MG63 (cell line): ENCODE data around the gene EIF1AX. TPM values are rescaled to one million over a fixed set of nuclear protein-coding genes. Genes with fewer than 3 reads are reported as not detected.
"Not testable (repeated sequence)": the region's sequence is repeated elsewhere in the genome, so short reads cannot be mapped to it uniquely, and the experiment has no call there.

Experiments used
- DNase-seq: peaks from one replicate; pipeline ENCODE4 v3.0.0-alpha.2; 2020
- H3K27me3 ChIP-seq: fragments of 250-450 bp; sonication (Bioruptor Pico); 2 replicates; pipeline ENCODE4 v1.5.1; 2020; ENCODE audit warnings: mild to moderate bottlenecking, moderate library complexity
- H3K36me3 ChIP-seq: fragments of 250-450 bp; sonication (Bioruptor Pico); 2 replicates; pipeline ENCODE4 v1.5.1; 2020; ENCODE audit warnings: mild to moderate bottlenecking, moderate library complexity
- H3K4me3 ChIP-seq: fragments of 250-450 bp; sonication (Bioruptor Pico); 2 replicates; pipeline ENCODE4 v1.5.1; 2020; ENCODE audit warnings: mild to moderate bottlenecking, moderate library complexity
- H3K9me3 ChIP-seq: fragments of 250-450 bp; sonication (Bioruptor Pico); 2 replicates; pipeline ENCODE4 v1.5.1; 2020; ENCODE audit warnings: mild to moderate bottlenecking, moderate library complexity
- total RNA-seq: library from RNA; depleted of rRNA; stranded (reverse); fragments of >200 nt; shearing (Covaris generic); gene quantifications from 2 replicates; pipeline ENCODE4 v1.2.3, GENCODE V29; 2014; ENCODE audit warnings: low replicate concordance; rRNA removed

EIF1AX gene, protein sequence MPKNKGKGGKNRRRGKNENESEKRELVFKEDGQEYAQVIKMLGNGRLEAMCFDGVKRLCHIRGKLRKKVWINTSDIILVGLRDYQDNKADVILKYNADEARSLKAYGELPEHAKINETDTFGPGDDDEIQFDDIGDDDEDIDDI
- 94.2 and 119 TPM in 2 replicates for total RNA-seq

GRCh38 chrX:20141281-20142220 lies at the start of gene EIF1AX:
EIF1AX (minus strand) TSS chrX:20141838; CDS start chrX:20141640, 198 bp downstream.
- H3K36me3 ChIP-seq: peaks cover 31% of the 10 kb centered on the region
- DNase-seq: peak; percentile 96
- no peaks in the 10 kb centered on the region for H3K9me3 ChIP-seq
- no peaks in the 10 kb centered on the region for H3K27me3 ChIP-seq
- peak within 1 kb of the TSS; percentile 88 for H3K4me3 ChIP-seq

DNA sequence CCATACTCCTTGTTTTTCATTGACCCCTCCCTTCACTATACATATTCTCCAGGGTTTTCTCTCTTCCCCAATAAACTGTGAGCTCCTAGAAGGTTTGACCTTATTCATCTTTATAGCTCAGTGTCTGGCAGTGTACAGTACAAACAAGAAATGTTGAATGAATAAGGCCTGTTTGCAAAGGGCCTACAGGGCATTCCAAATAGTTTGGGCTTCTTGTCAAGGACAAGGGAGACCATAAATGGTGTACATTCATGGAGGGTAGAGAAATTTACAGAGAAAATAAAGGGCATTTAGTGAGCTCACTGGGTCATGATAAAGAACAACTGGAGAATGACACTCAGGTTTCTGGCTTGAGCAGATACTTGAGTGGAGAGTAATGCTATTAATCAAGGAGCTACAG lies 47.5 kb upstream of the EIF1AX start:
- no peak for DNase-seq
- Histone ChIP-seq H3K4me3 (no peak overlapping the region), H3K27me3 (no peaks in the 10 kb centered on the region), H3K36me3 (no peaks in the 10 kb centered on the region; the same call in 1 of the 2 replicates), H3K9me3 (no peaks in the 10 kb centered on the region)

- no peak for DNase-seq
- H3K4me3 ChIP-seq: no peak overlapping the region
- no peaks in the 10 kb centered on the region for H3K27me3 ChIP-seq
- peaks cover 2% of the 10 kb centered on the region; the same call in 1 of the 2 replicates for H3K36me3 ChIP-seq
- no peaks in the 10 kb centered on the region for H3K9me3 ChIP-seq
Measured at GRCh38 chrX:20181598-20182329, 40.1 kb upstream of the EIF1AX start.

DNA sequence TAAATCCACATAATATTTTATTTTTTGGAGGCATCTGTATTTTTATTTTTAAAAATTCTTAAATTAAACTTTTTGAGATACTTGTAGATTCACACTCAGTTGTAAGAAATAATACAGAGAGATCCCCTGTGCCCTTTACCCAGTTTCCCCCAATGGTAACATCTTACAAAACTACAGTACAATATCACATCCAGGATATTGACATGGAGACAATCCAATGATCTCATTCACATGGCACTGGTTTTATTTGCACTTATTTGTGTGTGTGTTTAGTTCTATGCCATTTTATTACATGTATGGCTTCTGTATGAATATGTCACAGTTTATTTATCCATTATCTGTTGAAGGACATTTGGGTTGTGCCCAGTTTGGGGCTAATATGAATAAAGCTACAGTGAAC lies 35.5 kb upstream of the EIF1AX start:
- no peaks in the 10 kb centered on the region for H3K9me3 ChIP-seq
- peaks cover 2% of the 10 kb centered on the region for H3K36me3 ChIP-seq
- H3K4me3 ChIP-seq: no peak overlapping the region
- DNase-seq: no peak
- no peaks in the 10 kb centered on the region for H3K27me3 ChIP-seq

GRCh38 chrX:20173856-20174255 lies 32.2 kb upstream of the EIF1AX start:
- peaks cover 2% of the 10 kb centered on the region for H3K36me3 ChIP-seq
- no peaks in the 10 kb centered on the region for H3K9me3 ChIP-seq
- H3K27me3 ChIP-seq: no peaks in the 10 kb centered on the region
- no peak for DNase-seq
- no peak overlapping the region for H3K4me3 ChIP-seq

GRCh38 chrX:20173313-20173712 lies 31.7 kb upstream of the EIF1AX start:
- H3K9me3 ChIP-seq: no peaks in the 10 kb centered on the region
- H3K4me3 ChIP-seq: no peak overlapping the region
- DNase-seq: no peak
- H3K36me3 ChIP-seq: peaks cover 2% of the 10 kb centered on the region
- H3K27me3 ChIP-seq: no peaks in the 10 kb centered on the region

GRCh38 chrX:20171887-20172286 lies 30.2 kb upstream of the EIF1AX start:
- no peaks in the 10 kb centered on the region; the same call in 1 of the 2 replicates for H3K36me3 ChIP-seq
- no peak for DNase-seq
- H3K27me3 ChIP-seq: no peaks in the 10 kb centered on the region
- no peak overlapping the region for H3K4me3 ChIP-seq
- H3K9me3 ChIP-seq: no peaks in the 10 kb centered on the region

DNA sequence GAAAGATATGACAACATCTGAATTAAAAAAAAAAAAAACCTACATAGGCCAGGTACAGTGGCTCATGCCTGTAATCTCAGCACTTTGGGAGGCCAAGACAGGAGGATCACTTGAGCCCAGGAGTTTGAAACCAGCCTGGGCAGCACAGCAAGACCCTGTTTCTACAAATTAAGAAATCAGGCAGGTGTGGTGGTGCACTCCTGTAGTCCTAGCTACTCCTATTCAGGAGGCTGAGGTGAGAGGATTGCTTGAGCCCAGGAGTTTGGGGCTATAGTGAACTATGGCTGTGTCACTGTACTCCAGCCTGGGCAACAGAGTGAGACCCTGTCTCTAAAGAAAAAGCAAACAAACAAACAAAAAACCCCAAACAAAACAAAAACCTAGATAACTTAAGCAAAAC lies 20.9 kb upstream of the EIF1AX start:
- H3K4me3 ChIP-seq, H3K36me3 ChIP-seq, H3K27me3 ChIP-seq, H3K9me3 ChIP-seq, DNase-seq: not testable (repeated sequence)

DNA sequence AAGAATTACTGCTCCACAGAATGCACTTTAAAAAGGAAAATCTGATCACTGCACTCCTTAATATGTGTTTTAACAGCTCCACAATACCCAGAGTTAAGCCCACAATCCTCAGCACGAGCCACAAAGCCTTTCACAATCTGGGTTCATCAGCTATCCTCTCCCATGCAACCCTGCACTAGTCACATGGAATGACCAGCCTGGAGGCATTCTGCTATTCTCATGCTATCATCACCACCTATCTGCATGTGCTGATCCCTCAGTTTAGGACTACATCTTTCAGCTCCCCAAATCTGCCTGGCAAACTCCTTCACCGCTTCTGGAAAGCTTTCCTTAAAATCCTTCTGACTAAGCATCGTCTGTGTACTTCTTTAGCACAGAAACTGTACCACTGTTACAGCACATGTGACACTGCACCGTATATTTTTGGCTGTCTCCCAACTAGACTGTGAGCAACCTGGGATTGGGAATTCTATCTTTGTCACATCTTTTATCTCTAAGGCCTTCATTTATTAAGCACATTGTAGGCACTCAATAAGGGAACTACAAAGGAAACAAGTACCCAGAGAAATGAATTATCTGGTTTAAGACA lies 18.3 kb upstream of the EIF1AX start:
- H3K9me3 ChIP-seq: no peaks in the 10 kb centered on the region
- H3K36me3 ChIP-seq: no peaks in the 10 kb centered on the region
- H3K4me3 ChIP-seq: no peak overlapping the region
- no peaks in the 10 kb centered on the region for H3K27me3 ChIP-seq
- no peak for DNase-seq

DNA sequence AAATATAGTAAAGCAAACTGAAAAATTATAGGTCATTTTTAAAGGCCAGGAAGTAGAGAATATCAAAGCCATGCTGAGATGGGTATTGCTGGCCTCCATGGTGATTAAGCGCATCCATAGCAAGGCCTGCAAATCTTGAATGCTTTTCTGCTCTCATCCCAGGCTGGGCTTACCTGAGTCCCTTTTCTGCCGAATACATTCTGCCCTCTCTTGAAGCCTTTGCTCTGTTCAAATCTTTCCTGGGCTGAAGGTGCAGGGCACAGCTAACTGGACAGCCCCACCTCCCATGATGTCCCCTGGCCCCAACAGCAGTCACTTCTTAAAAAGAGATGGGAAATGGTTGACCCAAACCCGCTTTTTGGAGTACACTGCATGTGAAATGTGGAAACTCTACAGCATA lies 10.1 kb upstream of the EIF1AX start:
- peaks cover 6% of the 10 kb centered on the region; the same call in 1 of the 2 replicates for H3K36me3 ChIP-seq
- DNase-seq: no peak
- no peak overlapping the region for H3K4me3 ChIP-seq
- no peaks in the 10 kb centered on the region for H3K9me3 ChIP-seq
- no peaks in the 10 kb centered on the region for H3K27me3 ChIP-seq

DNA sequence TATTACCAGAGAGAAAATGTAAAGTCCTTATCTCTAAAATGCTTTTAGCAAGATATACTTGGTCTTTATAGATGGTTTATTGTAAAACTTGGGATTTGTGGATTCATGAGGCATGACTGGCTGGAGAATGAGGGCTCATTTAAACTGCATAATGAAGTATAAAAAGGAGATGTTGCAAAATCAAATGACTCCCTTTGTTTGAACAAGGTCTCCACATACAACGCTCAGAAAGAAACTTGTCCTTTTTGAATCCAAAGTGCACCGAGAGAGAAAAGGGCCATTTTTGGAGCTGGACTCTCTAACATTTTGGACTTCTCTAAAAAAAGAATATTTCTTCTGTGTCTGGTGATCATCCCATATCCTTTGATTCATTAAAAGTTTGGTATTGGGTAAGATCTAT lies 7.7 kb upstream of the EIF1AX start:
- DNase-seq: no peak
- Histone ChIP-seq H3K27me3 (no peaks in the 10 kb centered on the region), H3K36me3 (peaks cover under 1% of the 10 kb centered on the region; the same call in 1 of the 2 replicates), H3K4me3 (no peak overlapping the region), H3K9me3 (no peaks in the 10 kb centered on the region)

GRCh38 chrX:20147561-20147960 lies 5.9 kb upstream of the EIF1AX start:
- no peaks in the 10 kb centered on the region for H3K9me3 ChIP-seq
- no peaks in the 10 kb centered on the region for H3K27me3 ChIP-seq
- no peak overlapping the region for H3K4me3 ChIP-seq
- DNase-seq: no peak
- H3K36me3 ChIP-seq: no peaks in the 10 kb centered on the region; the same call in 1 of the 2 replicates

GRCh38 chrX:20144491-20144890 lies 2.9 kb upstream of the EIF1AX start:
- peaks cover 7% of the 10 kb centered on the region for H3K36me3 ChIP-seq
- peak; percentile 20 for DNase-seq
- no peak overlapping the region for H3K4me3 ChIP-seq
- H3K27me3 ChIP-seq: no peaks in the 10 kb centered on the region
- H3K9me3 ChIP-seq: no peaks in the 10 kb centered on the region

GRCh38 chrX:20143561-20143960 lies 1.9 kb upstream of the EIF1AX start:
- Histone ChIP-seq H3K9me3 (no peaks in the 10 kb centered on the region), H3K27me3 (no peaks in the 10 kb centered on the region), H3K36me3 (peaks cover 15% of the 10 kb centered on the region), H3K4me3 (no peak overlapping the region)
- DNase-seq: no peak

DNA sequence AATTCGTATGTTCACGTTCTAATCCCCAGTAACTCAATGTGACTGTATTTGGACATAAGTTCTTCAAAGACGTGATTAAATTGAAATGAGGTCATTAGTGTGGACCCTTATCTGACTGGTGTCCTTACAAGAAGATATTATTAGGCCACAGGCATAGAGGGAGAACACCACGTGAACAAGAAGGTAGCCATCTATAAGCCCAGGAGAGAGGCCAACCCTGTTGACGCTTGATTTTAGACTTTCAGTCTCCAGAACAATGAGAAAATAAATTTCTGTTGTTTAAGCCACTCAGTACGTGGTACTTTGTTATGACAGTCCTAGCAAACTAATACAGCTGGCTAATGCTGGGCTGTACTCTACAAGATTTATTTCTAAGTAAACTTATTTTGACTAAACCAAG lies 1.5 kb upstream of the EIF1AX start:
- Histone ChIP-seq H3K36me3 (peaks cover 20% of the 10 kb centered on the region), H3K27me3 (no peaks in the 10 kb centered on the region), H3K4me3 (no peak overlapping the region), H3K9me3 (no peaks in the 10 kb centered on the region)
- no peak for DNase-seq

DNA sequence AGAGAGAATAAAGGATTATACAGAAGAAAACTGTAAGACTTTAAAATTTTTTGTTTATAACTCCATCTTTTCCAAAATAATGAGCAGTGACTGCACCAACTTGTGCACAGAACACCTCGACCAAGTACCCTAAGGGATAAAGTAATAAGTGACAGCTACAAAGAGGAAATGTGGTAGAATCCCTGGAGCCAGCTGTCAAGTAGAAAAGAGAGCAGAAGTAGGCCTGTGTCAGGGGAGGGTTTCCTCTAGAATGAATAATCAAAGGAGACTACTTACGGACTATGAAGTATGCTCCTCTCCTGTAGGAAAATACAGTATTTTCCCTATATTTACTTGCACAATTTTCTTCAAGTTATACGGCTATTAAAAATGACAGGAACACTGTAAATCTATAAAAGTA lies 1.2 kb downstream of the EIF1AX start:
- Histone ChIP-seq H3K4me3 (peak overlapping the region; percentile 88), H3K27me3 (no peaks in the 10 kb centered on the region)
- no peak for DNase-seq

DNA sequence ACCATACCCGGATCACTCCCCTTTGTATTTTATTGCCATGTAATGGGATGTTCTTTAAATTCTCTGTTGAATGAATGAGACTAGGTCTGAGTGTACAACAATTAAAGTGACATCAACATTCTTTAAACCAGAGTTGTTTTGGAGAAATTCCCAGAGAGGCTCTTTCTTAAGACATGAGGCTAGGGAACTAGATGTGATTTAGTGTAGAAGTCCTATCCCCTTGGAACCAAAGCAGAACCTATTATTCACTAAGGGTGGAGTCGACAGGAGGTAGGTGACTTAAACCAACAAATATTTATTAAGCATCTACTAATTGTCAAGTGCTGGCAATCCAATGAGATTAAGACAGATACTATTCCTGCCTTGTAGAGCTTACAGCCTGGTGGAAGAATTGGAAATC lies 1.7 kb downstream of the EIF1AX start:
- H3K9me3 ChIP-seq: no peaks in the 10 kb centered on the region
- H3K27me3 ChIP-seq: no peaks in the 10 kb centered on the region
- H3K4me3 ChIP-seq: peak overlapping the region; percentile 88
- H3K36me3 ChIP-seq: peaks cover 47% of the 10 kb centered on the region
- no peak for DNase-seq

More for the DNA sequence above, 1.2 kb downstream of the EIF1AX start:
- Histone ChIP-seq H3K36me3 (peaks cover 42% of the 10 kb centered on the region), H3K9me3 (no peaks in the 10 kb centered on the region)
